IPS-NIHi7 (cell line): Measurements from ENCODE around the gene RHO.

Experiments
- DNase-seq: peaks from one replicate; pipeline ENCODE4 v3.0.0; 2012; ENCODE audit warnings: mixed read lengths; ENCODE audit errors: extremely low spot score

The RHO gene

GRCh38 chr3:129577366-129577765 lies 48.9 kb downstream of the RHO start:
- no peak for DNase-seq

GRCh38 chr3:129577925-129578786 lies 49.7 kb downstream of the RHO start:
- no peak for DNase-seq

- DNase-seq: no peak
Observed at GRCh38 chr3:129579991-129580390, 51.6 kb downstream of the RHO start.

- no peak for DNase-seq
Observed at GRCh38 chr3:129581623-129582022, 53.2 kb downstream of the RHO start.

- DNase-seq: no peak
Observed at GRCh38 chr3:129582799-129583198, 54.4 kb downstream of the RHO start.

GRCh38 chr3:129583289-129583688 lies 54.9 kb downstream of the RHO start:
- no peak for DNase-seq

- DNase-seq: no peak
Observed at GRCh38 chr3:129584631-129585030, 56.2 kb downstream of the RHO start.
